ENCODE data around the gene HEATR5A.

The HEATR5A gene

DNA sequence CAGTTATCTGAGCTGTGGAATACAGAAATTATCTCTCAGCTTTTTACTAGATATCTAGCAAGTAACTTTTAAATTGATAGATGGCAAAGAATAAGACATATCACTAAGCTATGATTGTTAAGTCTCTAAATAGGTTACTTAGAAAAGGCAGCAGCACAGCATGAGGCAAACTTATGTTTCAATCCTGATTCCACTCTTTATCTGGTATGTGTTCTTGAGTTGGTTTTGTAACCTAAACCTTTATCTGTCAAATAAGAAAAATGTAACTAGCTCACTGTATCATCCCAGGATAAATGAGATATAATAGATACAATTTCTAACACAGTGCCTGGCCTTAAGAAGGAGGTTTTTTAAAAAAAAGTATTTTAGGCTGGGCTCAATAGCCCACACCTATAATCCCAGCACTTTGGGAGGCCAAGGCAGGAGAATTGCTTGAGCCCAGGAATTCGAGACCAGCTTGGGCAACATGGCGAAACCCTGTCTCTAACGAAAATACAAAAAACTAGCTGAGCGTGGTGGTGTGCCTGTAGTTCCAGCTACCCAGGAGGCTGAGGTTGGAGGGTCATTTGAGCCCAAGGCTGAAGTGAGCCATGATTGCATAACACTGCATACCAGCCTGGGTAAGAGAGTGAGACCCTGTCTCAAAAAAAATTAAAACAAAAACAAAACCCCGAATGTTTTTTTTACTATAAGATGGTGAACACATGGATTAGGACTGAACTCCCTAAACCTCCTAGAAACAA, 56.8 kb downstream of the HEATR5A start:
- TF ChIP-seq TCF12 (IDR thresholded peaks at IDR 0.05; ENCODE audit: low read depth) = no peak
- TF ChIP-seq, protein P1, sequence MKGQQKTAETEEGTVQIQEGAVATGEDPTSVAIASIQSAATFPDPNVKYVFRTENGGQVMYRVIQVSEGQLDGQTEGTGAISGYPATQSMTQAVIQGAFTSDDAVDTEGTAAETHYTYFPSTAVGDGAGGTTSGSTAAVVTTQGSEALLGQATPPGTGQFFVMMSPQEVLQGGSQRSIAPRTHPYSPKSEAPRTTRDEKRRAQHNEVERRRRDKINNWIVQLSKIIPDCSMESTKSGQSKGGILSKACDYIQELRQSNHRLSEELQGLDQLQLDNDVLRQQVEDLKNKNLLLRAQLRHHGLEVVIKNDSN (IDR thresholded peaks at IDR 0.05) = no peak
- no peak for TF ChIP-seq CEBPB (IDR thresholded peaks at IDR 0.05)
- no peak for TF ChIP-seq EP300 (IDR thresholded peaks at IDR 0.05; ENCODE audit: borderline replicate concordance)
- no peak for TF ChIP-seq RAD21 (IDR thresholded peaks at IDR 0.05; ENCODE audit: low read depth)
- TF ChIP-seq YY1 (IDR thresholded peaks at IDR 0.05; ENCODE audit: low read depth) = no peak
- TF ChIP-seq, protein P2, sequence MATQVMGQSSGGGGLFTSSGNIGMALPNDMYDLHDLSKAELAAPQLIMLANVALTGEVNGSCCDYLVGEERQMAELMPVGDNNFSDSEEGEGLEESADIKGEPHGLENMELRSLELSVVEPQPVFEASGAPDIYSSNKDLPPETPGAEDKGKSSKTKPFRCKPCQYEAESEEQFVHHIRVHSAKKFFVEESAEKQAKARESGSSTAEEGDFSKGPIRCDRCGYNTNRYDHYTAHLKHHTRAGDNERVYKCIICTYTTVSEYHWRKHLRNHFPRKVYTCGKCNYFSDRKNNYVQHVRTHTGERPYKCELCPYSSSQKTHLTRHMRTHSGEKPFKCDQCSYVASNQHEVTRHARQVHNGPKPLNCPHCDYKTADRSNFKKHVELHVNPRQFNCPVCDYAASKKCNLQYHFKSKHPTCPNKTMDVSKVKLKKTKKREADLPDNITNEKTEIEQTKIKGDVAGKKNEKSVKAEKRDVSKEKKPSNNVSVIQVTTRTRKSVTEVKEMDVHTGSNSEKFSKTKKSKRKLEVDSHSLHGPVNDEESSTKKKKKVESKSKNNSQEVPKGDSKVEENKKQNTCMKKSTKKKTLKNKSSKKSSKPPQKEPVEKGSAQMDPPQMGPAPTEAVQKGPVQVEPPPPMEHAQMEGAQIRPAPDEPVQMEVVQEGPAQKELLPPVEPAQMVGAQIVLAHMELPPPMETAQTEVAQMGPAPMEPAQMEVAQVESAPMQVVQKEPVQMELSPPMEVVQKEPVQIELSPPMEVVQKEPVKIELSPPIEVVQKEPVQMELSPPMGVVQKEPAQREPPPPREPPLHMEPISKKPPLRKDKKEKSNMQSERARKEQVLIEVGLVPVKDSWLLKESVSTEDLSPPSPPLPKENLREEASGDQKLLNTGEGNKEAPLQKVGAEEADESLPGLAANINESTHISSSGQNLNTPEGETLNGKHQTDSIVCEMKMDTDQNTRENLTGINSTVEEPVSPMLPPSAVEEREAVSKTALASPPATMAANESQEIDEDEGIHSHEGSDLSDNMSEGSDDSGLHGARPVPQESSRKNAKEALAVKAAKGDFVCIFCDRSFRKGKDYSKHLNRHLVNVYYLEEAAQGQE (IDR thresholded peaks at IDR 0.05; ENCODE audit: low read depth) = no peak
- TF ChIP-seq ZBTB7A (IDR thresholded peaks at IDR 0.05; ENCODE audit: low read depth) = no peak
- TF ChIP-seq MAX (IDR thresholded peaks at IDR 0.05) = no peak

DNA sequence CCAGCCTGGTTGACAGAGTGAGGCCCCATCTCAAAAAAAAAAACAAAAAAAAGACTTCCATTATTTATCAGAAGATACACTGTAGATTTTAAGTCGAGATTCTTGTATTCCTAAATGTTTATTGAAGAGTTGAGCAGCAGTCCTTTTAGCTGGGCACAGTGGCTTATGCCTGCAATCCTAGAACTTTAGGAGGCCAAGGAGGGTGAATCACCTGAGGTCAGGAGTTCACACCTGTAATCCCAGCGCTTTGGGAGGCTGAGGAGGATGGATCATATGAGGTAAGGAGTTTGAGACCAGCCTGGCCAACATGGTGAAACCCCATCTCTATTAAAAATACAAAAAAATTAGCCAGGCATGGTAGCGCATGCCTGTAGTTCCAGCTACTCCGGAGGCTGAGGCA, 57.6 kb downstream of the HEATR5A start:
- TF ChIP-seq CEBPB (IDR thresholded peaks at IDR 0.05) = no peak
- TF ChIP-seq EGR1 (IDR thresholded peaks at IDR 0.05) = no peak
- no peak for TF ChIP-seq NFIC (IDR thresholded peaks at IDR 0.05)
- TF ChIP-seq, protein P1 (IDR thresholded peaks at IDR 0.05) = no peak
- TF ChIP-seq, protein P2 (IDR thresholded peaks at IDR 0.05; ENCODE audit: low read depth) = no peak
- TF ChIP-seq RAD21 (IDR thresholded peaks at IDR 0.05; ENCODE audit: low read depth) = no peak

DNA sequence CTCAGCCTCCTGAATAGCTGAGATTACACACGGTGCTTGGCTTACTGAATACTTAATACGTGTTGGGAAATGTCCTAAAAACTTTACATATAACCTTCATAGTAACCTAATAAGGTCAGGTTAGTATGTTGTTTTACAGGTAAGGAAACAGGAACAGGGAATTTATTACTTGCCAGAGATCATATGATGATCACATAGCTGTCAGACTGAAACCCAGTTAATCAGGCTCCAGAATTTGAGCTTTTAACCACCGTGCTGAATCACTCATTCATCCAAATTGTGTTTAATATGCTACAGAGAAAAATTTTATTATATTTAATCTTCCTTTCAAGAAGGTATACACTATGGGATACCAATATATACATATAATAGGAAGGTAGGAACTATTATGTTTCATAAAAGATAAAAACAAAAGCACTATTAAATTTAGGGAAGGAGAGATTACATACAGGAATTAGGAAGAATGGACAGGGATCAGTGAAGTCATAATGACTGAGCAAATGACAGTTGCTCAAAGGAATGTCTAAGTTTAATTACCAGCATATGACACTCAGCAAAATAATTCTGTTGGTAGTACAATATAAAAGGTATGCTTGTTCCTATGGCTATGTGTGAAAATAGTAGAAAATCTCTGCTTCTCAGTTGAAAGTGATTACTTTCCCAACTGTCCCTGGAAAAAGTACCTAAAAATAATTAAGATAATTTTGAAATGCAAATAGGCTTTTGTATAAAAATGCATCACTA, 59.3 kb downstream of the HEATR5A start:
- TF ChIP-seq NFIC (IDR thresholded peaks at IDR 0.05) = no peak
- TF ChIP-seq FOXM1 (IDR thresholded peaks at IDR 0.05; ENCODE audit: borderline replicate concordance, low read depth) = no peak
- TF ChIP-seq CEBPB (IDR thresholded peaks at IDR 0.05) = no peak
- TF ChIP-seq RAD21 (IDR thresholded peaks at IDR 0.05; ENCODE audit: low read depth) = no peak
- no peak for TF ChIP-seq CREB1 (IDR thresholded peaks at IDR 0.05; ENCODE audit: low read depth)
- no peak for TF ChIP-seq EP300 (IDR thresholded peaks at IDR 0.05; ENCODE audit: borderline replicate concordance)
- TF ChIP-seq, protein P2 (IDR thresholded peaks at IDR 0.05; ENCODE audit: low read depth) = no peak
- no peak for TF ChIP-seq ZBTB7A (IDR thresholded peaks at IDR 0.05; ENCODE audit: low read depth)
- TF ChIP-seq MAX (IDR thresholded peaks at IDR 0.05) = no peak
- TF ChIP-seq, protein P1 (IDR thresholded peaks at IDR 0.05) = no peak
- no peak for TF ChIP-seq YY1 (IDR thresholded peaks at IDR 0.05; ENCODE audit: low read depth)
- no peak for TF ChIP-seq TCF12 (IDR thresholded peaks at IDR 0.05; ENCODE audit: low read depth)
- no peak for TF ChIP-seq EGR1 (IDR thresholded peaks at IDR 0.05)
- no peak for TF ChIP-seq TEAD4 (IDR thresholded peaks at IDR 0.05)
- TF ChIP-seq TAF1 (IDR thresholded peaks at IDR 0.05; ENCODE audit: low read depth) = no peak

- TF ChIP-seq NFIC (IDR thresholded peaks at IDR 0.05) (no peak), FOXM1 (IDR thresholded peaks at IDR 0.05; ENCODE audit: borderline replicate concordance, low read depth) (no peak), MAX (IDR thresholded peaks at IDR 0.05) (no peak), TCF12 (IDR thresholded peaks at IDR 0.05; ENCODE audit: low read depth) (no peak), CEBPB (IDR thresholded peaks at IDR 0.05) (no peak), RAD21 (IDR thresholded peaks at IDR 0.05; ENCODE audit: low read depth) (no peak), ZBTB7A (IDR thresholded peaks at IDR 0.05; ENCODE audit: low read depth) (no peak), EGR1 (IDR thresholded peaks at IDR 0.05) (no peak), YY1 (IDR thresholded peaks at IDR 0.05; ENCODE audit: low read depth) (no peak), TAF1 (IDR thresholded peaks at IDR 0.05; ENCODE audit: low read depth) (no peak), TEAD4 (IDR thresholded peaks at IDR 0.05) (no peak), EP300 (IDR thresholded peaks at IDR 0.05; ENCODE audit: borderline replicate concordance) (no peak), CREB1 (IDR thresholded peaks at IDR 0.05; ENCODE audit: low read depth) (no peak)
- TF ChIP-seq, protein P1 (IDR thresholded peaks at IDR 0.05) = no peak
- TF ChIP-seq, protein P2 (IDR thresholded peaks at IDR 0.05; ENCODE audit: low read depth) = no peak
Observed at GRCh38 chr14:31357279-31357678, 63.1 kb downstream of the HEATR5A start.

All from Ishikawa (cell line).